K562 (cell line): ENCODE measurements around the gene TUBB4B. TPM values are rescaled to one million over a fixed set of nuclear protein-coding genes. Genes with fewer than 3 reads are reported as not detected.

ENCODE experiments used
- ATF3 ChIP-seq, 2 experiments: fragments of 450-650 bp in 1 of 2; sonication (generic) in 1 of 2; formaldehyde crosslinking in 1 of 2; IDR thresholded peaks in 1 of 2; conservative IDR thresholded peaks in 1 of 2; 2 replicates each; pipeline versions ENCODE4 v1.6.1 to v1.8.1; 2016 to 2023; ENCODE audit warnings: mild to moderate bottlenecking in 2 of 2, moderate library complexity in 2 of 2, inconsistent platforms in 1 of 2, missing genetic modification reagents in 1 of 2
- CXXC5 ChIP-seq: fragments of 250-450 bp; sonication (Bioruptor Pico); IDR thresholded peaks from 2 replicates; pipeline ENCODE4 v1.8.0; 2022; ENCODE audit warnings: inconsistent platforms, mild to moderate bottlenecking, moderate library complexity
- FOXP4 ChIP-seq: sonication (generic); formaldehyde crosslinking; IDR thresholded peaks from 2 replicates; pipeline ENCODE4 v1.8.0; 2022; ENCODE audit warnings: mild to moderate bottlenecking, missing genetic modification reagents, borderline replicate concordance
- MED1 ChIP-seq: sonication (generic); formaldehyde crosslinking; IDR thresholded peaks from 2 replicates; pipeline ENCODE4 v1.8.1; 2023; ENCODE audit warnings: missing genetic modification reagents, borderline replicate concordance
- NR2C2 ChIP-seq, 2 experiments: fragments of 200-800 bp in 1 of 2; sonication (Bioruptor generic) in 1 of 2; sonication (generic) in 1 of 2; formaldehyde crosslinking in 1 of 2; IDR thresholded peaks; 2 replicates each; pipeline versions ENCODE4 v1.6.1 to v1.8.0; 2016 to 2022; ENCODE audit warnings: mild to moderate bottlenecking in 1 of 2, missing compliant biosample characterization in 1 of 2, missing genetic modification characterization in 1 of 2, missing genetic modification reagents in 1 of 2
- PHB ChIP-seq: fragments of 250-450 bp; sonication (Bioruptor Pico); IDR thresholded peaks from 2 replicates; pipeline ENCODE4 v1.5.0; 2021
- POLR2AphosphoS5 ChIP-seq: IDR thresholded peaks from 2 replicates; pipeline ENCODE4 v1.6.1; 2011; ENCODE audit warnings: mild to moderate bottlenecking, low read depth, low read length, moderate library complexity; ENCODE audit not compliant: control insufficient read depth, insufficient read depth
- YBX1 ChIP-seq: fragments of 450-650 bp; IDR thresholded peaks from 2 replicates; pipeline ENCODE4 v1.7.1; 2016; ENCODE audit warnings: mild to moderate bottlenecking
- ZBTB49 ChIP-seq: sonication (generic); formaldehyde crosslinking; IDR thresholded peaks from 2 replicates; pipeline ENCODE4 v1.8.0; 2022; ENCODE audit warnings: missing genetic modification reagents, mild to moderate bottlenecking, borderline replicate concordance
- ZNF174 ChIP-seq: fragments of 250-450 bp; sonication (Bioruptor Pico); IDR thresholded peaks from 2 replicates; pipeline ENCODE4 v1.4.0; 2020; ENCODE audit warnings: mild to moderate bottlenecking
- ZNF407 ChIP-seq: fragments of 450-650 bp; IDR thresholded peaks from 2 replicates; pipeline ENCODE4 v1.6.1; 2016; ENCODE audit warnings: low read depth
- polyA plus RNA-seq, 8 experiments: library from polyadenylated mRNA; depleted of rRNA in 4 of 8; stranded (reverse) in 5 of 8; unstranded in 3 of 8; fragments of >200 nt; fragmentation: Nextera tagmentation in 2 of 8; fragmentation: Illumina TruSeq in 1 of 8; extraction: Ambion mirVana in 2 of 8; extraction: Trizol in 1 of 8; gene quantifications; 2 replicates each; pipeline versions ENCODE4 v1.2.1 to v1.2.3, GENCODE V29; 2011 to 2014; ENCODE audit warnings: inconsistent platforms in 1 of 8, missing spikeins in 1 of 8
- total RNA-seq, 7 experiments: library from RNA; depleted of rRNA in 6 of 7; stranded (reverse); fragments of >200 nt in 6 of 7; fragmentation: Illumina TruSeq in 2 of 7; extraction: Trizol in 2 of 7; gene quantifications; 2 replicates each; pipeline versions ENCODE4 v1.2.1 to v1.2.3, GENCODE V29; 2011 to 2021; ENCODE audit warnings: low replicate concordance in 1 of 7

TUBB4B gene
- total and polyA plus RNA-seq, 9 of the 15 experiments (the other 6 are each of a cell fraction or from before 2014, with no cell fraction given) = 24.1 to 443 (median 268) TPM

GRCh38 chr9:137243626-137244485 is 2.8 kb downstream of the TUBB4B start (continued):
- no peak for TF ChIP-seq ZBTB49 (CRISPR knock-in tag)
- no peak for TF ChIP-seq ATF3 (IDR thresholded peaks at IDR 0.05)
- no peak for TF ChIP-seq ATF3 (CRISPR knock-in tag; conservative IDR thresholded peaks at IDR 0.05)
- no peak for TF ChIP-seq FOXP4 (CRISPR knock-in tag)
- TF ChIP-seq ZNF174 (CRISPR knock-in tag) = no peak
- TF ChIP-seq CXXC5 (CRISPR knock-in tag) = no peak
- TF ChIP-seq PHB (CRISPR knock-in tag) = peak; percentile 61; the same call in 1 of the 2 replicates
- peak; percentile 66; the same call in 1 of the 2 replicates for TF ChIP-seq POLR2AphosphoS5
- no peak for TF ChIP-seq MED1 (CRISPR knock-in tag)
- no peak for TF ChIP-seq YBX1
- TF ChIP-seq NR2C2 (CRISPR knock-in tag; IDR thresholded peaks at IDR 0.05) = no peak
- TF ChIP-seq NR2C2 (tag; IDR thresholded peaks at IDR 0.05) = no peak
- TF ChIP-seq ZNF407 = no peak
